Measurements from ENCODE around the gene TBCEL. TPM values are rescaled to one million over a fixed set of nuclear protein-coding genes. Genes with fewer than 3 reads are reported as not detected.
"Not testable (repeated sequence)": the region's sequence is repeated elsewhere in the genome, so short reads cannot be mapped to it uniquely, and the experiment has no call there.

Gene TBCEL
- polyA plus RNA-seq, 2 donors, result 2.0 to 2.2 TPM

- 23 to 26% methylated on average over 1 of the region's 1 CpG for WGBS, 2 donors
Observed at GRCh38 chr11:120994091-120994859, 29.6 kb upstream of the TBCEL start.

GRCh38 chr11:120995184-120995583, 28.7 kb upstream of the TBCEL start:
- WGBS, 2 donors, result 83 to 95% methylated on average over 2 of the region's 2 CpGs
- H3K36me3 ChIP-seq (ENCODE audit: control insufficient read depth in 2 of 2, insufficient read depth in 2 of 2, low read length in 1 of 2), result peaks cover 0 to 2% of the 10 kb centered on the region in 2 donors
- no peaks in the 10 kb centered on the region for H3K9me3 ChIP-seq (ENCODE audit: control insufficient read depth in 2 of 2, insufficient read depth in 1 of 2, low read depth in 1 of 2, low read length in 1 of 2)
- no peaks in the 10 kb centered on the region for H3K27me3 ChIP-seq (ENCODE audit: control insufficient read depth in 1 of 2, insufficient read depth in 2 of 2, low read length in 2 of 2)
- no peak overlapping the region for H3K27ac ChIP-seq (ENCODE audit: low read depth in 2 of 2, low read length in 1 of 2)
- no peak overlapping the region for H3K4me3 ChIP-seq (ENCODE audit: low read depth in 1 of 2, low read length in 2 of 2)
- H3K4me1 ChIP-seq (ENCODE audit: control insufficient read depth in 2 of 2, insufficient read depth in 2 of 2, low read length in 1 of 2), result no peaks in the 10 kb centered on the region

More at GRCh38 chr11:120994091-120994859, 29.6 kb upstream of the TBCEL start:
- H3K9me3 ChIP-seq (ENCODE audit: control insufficient read depth in 2 of 2, insufficient read depth in 1 of 2, low read depth in 1 of 2, low read length in 1 of 2), result no peaks in the 10 kb centered on the region
- H3K27ac ChIP-seq (ENCODE audit: low read depth in 2 of 2, low read length in 1 of 2), result no peak overlapping the region
- no peak overlapping the region for H3K4me3 ChIP-seq (ENCODE audit: low read depth in 1 of 2, low read length in 2 of 2)
- H3K36me3 ChIP-seq (ENCODE audit: control insufficient read depth in 2 of 2, insufficient read depth in 2 of 2, low read length in 1 of 2), result peaks cover 0 to 2% of the 10 kb centered on the region in 2 donors
- no peaks in the 10 kb centered on the region for H3K4me1 ChIP-seq (ENCODE audit: control insufficient read depth in 2 of 2, insufficient read depth in 2 of 2, low read length in 1 of 2)
- no peaks in the 10 kb centered on the region for H3K27me3 ChIP-seq (ENCODE audit: control insufficient read depth in 1 of 2, insufficient read depth in 2 of 2, low read length in 2 of 2)

GRCh38 chr11:120996973-120997372, 26.9 kb upstream of the TBCEL start:
- Histone ChIP-seq H3K36me3 (ENCODE audit: control insufficient read depth in 2 of 2, insufficient read depth in 2 of 2, low read length in 1 of 2) (peaks cover 0 to 2% of the 10 kb centered on the region in 2 donors), H3K4me1 (ENCODE audit: control insufficient read depth in 2 of 2, insufficient read depth in 2 of 2, low read length in 1 of 2) (no peaks in the 10 kb centered on the region), H3K9me3 (ENCODE audit: control insufficient read depth in 2 of 2, insufficient read depth in 1 of 2, low read depth in 1 of 2, low read length in 1 of 2) (no peaks in the 10 kb centered on the region), H3K27me3 (ENCODE audit: control insufficient read depth in 1 of 2, insufficient read depth in 2 of 2, low read length in 2 of 2) (no peaks in the 10 kb centered on the region), H3K4me3 (ENCODE audit: low read depth in 1 of 2, low read length in 2 of 2) (no peak overlapping the region), H3K27ac (ENCODE audit: low read depth in 2 of 2, low read length in 1 of 2) (no peak overlapping the region)
- WGBS, 2 donors, result 88 to 90% methylated on average over 5 of the region's 5 CpGs

- no peaks in the 10 kb centered on the region for H3K4me1 ChIP-seq (ENCODE audit: control insufficient read depth in 2 of 2, insufficient read depth in 2 of 2, low read length in 1 of 2)
- H3K4me3 ChIP-seq (ENCODE audit: low read depth in 1 of 2, low read length in 2 of 2), result no peak overlapping the region
- no peaks in the 10 kb centered on the region for H3K9me3 ChIP-seq (ENCODE audit: control insufficient read depth in 2 of 2, insufficient read depth in 1 of 2, low read depth in 1 of 2, low read length in 1 of 2)
- no peaks in the 10 kb centered on the region for H3K36me3 ChIP-seq (ENCODE audit: control insufficient read depth in 2 of 2, insufficient read depth in 2 of 2, low read length in 1 of 2)
- no peaks in the 10 kb centered on the region for H3K27me3 ChIP-seq (ENCODE audit: control insufficient read depth in 1 of 2, insufficient read depth in 2 of 2, low read length in 2 of 2)
- H3K27ac ChIP-seq (ENCODE audit: low read depth in 2 of 2, low read length in 1 of 2), result no peak overlapping the region
- 60 to 86% methylated on average over 1 of the region's 1 CpG for WGBS, 2 donors
Observed at GRCh38 chr11:120998581-120998980, 25.3 kb upstream of the TBCEL start.

GRCh38 chr11:121004206-121004840, 19.6 kb upstream of the TBCEL start:
- no peak overlapping the region for H3K4me3 ChIP-seq (ENCODE audit: low read depth in 1 of 2, low read length in 2 of 2)
- WGBS, 2 donors, result 49 to 51% methylated on average over 4 of the region's 4 CpGs
- no peaks in the 10 kb centered on the region for H3K9me3 ChIP-seq (ENCODE audit: control insufficient read depth in 2 of 2, insufficient read depth in 1 of 2, low read depth in 1 of 2, low read length in 1 of 2)
- no peaks in the 10 kb centered on the region for H3K27me3 ChIP-seq (ENCODE audit: control insufficient read depth in 1 of 2, insufficient read depth in 2 of 2, low read length in 2 of 2)
- no peaks in the 10 kb centered on the region for H3K36me3 ChIP-seq (ENCODE audit: control insufficient read depth in 2 of 2, insufficient read depth in 2 of 2, low read length in 1 of 2)
- no peak overlapping the region for H3K27ac ChIP-seq (ENCODE audit: low read depth in 2 of 2, low read length in 1 of 2)
- no peaks in the 10 kb centered on the region for H3K4me1 ChIP-seq (ENCODE audit: control insufficient read depth in 2 of 2, insufficient read depth in 2 of 2, low read length in 1 of 2)

- Histone ChIP-seq H3K9me3 (ENCODE audit: control insufficient read depth in 2 of 2, insufficient read depth in 1 of 2, low read depth in 1 of 2, low read length in 1 of 2) (no peaks in the 10 kb centered on the region), H3K27ac (ENCODE audit: low read depth in 2 of 2, low read length in 1 of 2) (no peak overlapping the region), H3K36me3 (ENCODE audit: control insufficient read depth in 2 of 2, insufficient read depth in 2 of 2, low read length in 1 of 2) (no peaks in the 10 kb centered on the region), H3K4me3 (ENCODE audit: low read depth in 1 of 2, low read length in 2 of 2) (no peak overlapping the region), H3K27me3 (ENCODE audit: control insufficient read depth in 1 of 2, insufficient read depth in 2 of 2, low read length in 2 of 2) (no peaks in the 10 kb centered on the region), H3K4me1 (ENCODE audit: control insufficient read depth in 2 of 2, insufficient read depth in 2 of 2, low read length in 1 of 2) (no peaks in the 10 kb centered on the region)
- WGBS, 2 donors, result 83 to 88% methylated on average over 1 of the region's 1 CpG
Observed at GRCh38 chr11:121006922-121007321, 17.0 kb upstream of the TBCEL start.

GRCh38 chr11:121008551-121008950, 15.4 kb upstream of the TBCEL start:
- H3K4me1 ChIP-seq (ENCODE audit: control insufficient read depth in 2 of 2, insufficient read depth in 2 of 2, low read length in 1 of 2), result no peaks in the 10 kb centered on the region
- no peaks in the 10 kb centered on the region for H3K36me3 ChIP-seq (ENCODE audit: control insufficient read depth in 2 of 2, insufficient read depth in 2 of 2, low read length in 1 of 2)
- H3K4me3 ChIP-seq (ENCODE audit: low read depth in 1 of 2, low read length in 2 of 2), result no peak overlapping the region
- no peak overlapping the region for H3K27ac ChIP-seq (ENCODE audit: low read depth in 2 of 2, low read length in 1 of 2)
- no peaks in the 10 kb centered on the region for H3K9me3 ChIP-seq (ENCODE audit: control insufficient read depth in 2 of 2, insufficient read depth in 1 of 2, low read depth in 1 of 2, low read length in 1 of 2)
- peaks cover 0 to 3% of the 10 kb centered on the region in 2 donors for H3K27me3 ChIP-seq (ENCODE audit: control insufficient read depth in 1 of 2, insufficient read depth in 2 of 2, low read length in 2 of 2)

- Histone ChIP-seq H3K36me3 (ENCODE audit: control insufficient read depth in 2 of 2, insufficient read depth in 2 of 2, low read length in 1 of 2) (no peaks in the 10 kb centered on the region), H3K9me3 (ENCODE audit: control insufficient read depth in 2 of 2, insufficient read depth in 1 of 2, low read depth in 1 of 2, low read length in 1 of 2) (no peaks in the 10 kb centered on the region), H3K27ac (ENCODE audit: low read depth in 2 of 2, low read length in 1 of 2) (no peak overlapping the region), H3K4me1 (ENCODE audit: control insufficient read depth in 2 of 2, insufficient read depth in 2 of 2, low read length in 1 of 2) (no peaks in the 10 kb centered on the region), H3K27me3 (ENCODE audit: control insufficient read depth in 1 of 2, insufficient read depth in 2 of 2, low read length in 2 of 2) (peaks cover 0 to 3% of the 10 kb centered on the region in 2 donors), H3K4me3 (ENCODE audit: low read depth in 1 of 2, low read length in 2 of 2) (no peak overlapping the region)
- WGBS, 2 donors, result 81 to 84% methylated on average over 1 of the region's 1 CpG
Observed at GRCh38 chr11:121012091-121012490, 11.8 kb upstream of the TBCEL start.

GRCh38 chr11:121018746-121019145, 5.2 kb upstream of the TBCEL start:
- H3K36me3 ChIP-seq (ENCODE audit: control insufficient read depth in 2 of 2, insufficient read depth in 2 of 2, low read length in 1 of 2), result no peaks in the 10 kb centered on the region
- H3K27me3 ChIP-seq (ENCODE audit: control insufficient read depth in 1 of 2, insufficient read depth in 2 of 2, low read length in 2 of 2), result no peaks in the 10 kb centered on the region
- H3K4me3 ChIP-seq (ENCODE audit: low read depth in 1 of 2, low read length in 2 of 2), result no peak overlapping the region
- 62 to 71% methylated on average over 1 of the region's 1 CpG for WGBS, 2 donors
- no peaks in the 10 kb centered on the region for H3K9me3 ChIP-seq (ENCODE audit: control insufficient read depth in 2 of 2, insufficient read depth in 1 of 2, low read depth in 1 of 2, low read length in 1 of 2)
- no peak overlapping the region for H3K27ac ChIP-seq (ENCODE audit: low read depth in 2 of 2, low read length in 1 of 2)
- H3K4me1 ChIP-seq (ENCODE audit: control insufficient read depth in 2 of 2, insufficient read depth in 2 of 2, low read length in 1 of 2), result peaks cover 0 to 1% of the 10 kb centered on the region in 2 donors

- not testable (repeated sequence) for H3K27me3 ChIP-seq (ENCODE audit: control insufficient read depth in 1 of 2, insufficient read depth in 2 of 2, low read length in 2 of 2); H3K27ac ChIP-seq (ENCODE audit: low read depth in 2 of 2, low read length in 1 of 2); H3K9me3 ChIP-seq (ENCODE audit: control insufficient read depth in 2 of 2, insufficient read depth in 1 of 2, low read depth in 1 of 2, low read length in 1 of 2); H3K4me3 ChIP-seq (ENCODE audit: low read depth in 1 of 2, low read length in 2 of 2); H3K4me1 ChIP-seq (ENCODE audit: control insufficient read depth in 2 of 2, insufficient read depth in 2 of 2, low read length in 1 of 2); H3K36me3 ChIP-seq (ENCODE audit: control insufficient read depth in 2 of 2, insufficient read depth in 2 of 2, low read length in 1 of 2)
- WGBS, 2 donors, result 92 to 95% methylated on average over 35 to 36 of the region's 36 CpGs
Observed at GRCh38 chr11:121021718-121022117, 2.2 kb upstream of the TBCEL start.
